RPMI8226 (cell line): ENCODE data around the gene EID2.

Source experiments
- DNase-seq: peaks from one replicate; pipeline ENCODE4 v3.0.0-alpha.2; 2015

The EID2 gene

DNA sequence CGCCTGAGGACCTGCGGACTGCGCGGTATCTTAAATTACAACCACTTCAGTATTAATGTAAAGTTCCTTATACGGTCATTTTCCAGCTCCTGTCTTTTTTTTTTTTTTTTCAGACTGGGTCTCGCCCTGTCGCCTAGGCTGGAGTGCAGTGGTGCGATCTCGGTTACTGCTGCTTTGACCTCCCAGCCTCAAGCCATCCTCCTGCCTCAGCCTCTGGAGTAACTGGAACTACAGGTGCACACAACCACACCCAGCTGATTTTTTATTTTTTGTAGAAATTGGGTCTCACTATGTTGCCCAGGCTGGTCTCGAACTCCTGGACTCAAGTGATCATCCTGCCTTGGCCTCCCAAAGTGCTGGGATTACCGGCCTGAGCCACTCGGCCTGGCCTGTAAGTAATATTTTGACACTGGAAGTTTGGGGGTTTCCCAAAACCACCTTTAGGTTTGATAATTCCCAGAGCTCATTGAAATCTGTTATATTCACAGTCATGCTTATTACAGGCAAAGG lies 6.9 kb downstream of the EID2 start:
- no peak for DNase-seq

DNA sequence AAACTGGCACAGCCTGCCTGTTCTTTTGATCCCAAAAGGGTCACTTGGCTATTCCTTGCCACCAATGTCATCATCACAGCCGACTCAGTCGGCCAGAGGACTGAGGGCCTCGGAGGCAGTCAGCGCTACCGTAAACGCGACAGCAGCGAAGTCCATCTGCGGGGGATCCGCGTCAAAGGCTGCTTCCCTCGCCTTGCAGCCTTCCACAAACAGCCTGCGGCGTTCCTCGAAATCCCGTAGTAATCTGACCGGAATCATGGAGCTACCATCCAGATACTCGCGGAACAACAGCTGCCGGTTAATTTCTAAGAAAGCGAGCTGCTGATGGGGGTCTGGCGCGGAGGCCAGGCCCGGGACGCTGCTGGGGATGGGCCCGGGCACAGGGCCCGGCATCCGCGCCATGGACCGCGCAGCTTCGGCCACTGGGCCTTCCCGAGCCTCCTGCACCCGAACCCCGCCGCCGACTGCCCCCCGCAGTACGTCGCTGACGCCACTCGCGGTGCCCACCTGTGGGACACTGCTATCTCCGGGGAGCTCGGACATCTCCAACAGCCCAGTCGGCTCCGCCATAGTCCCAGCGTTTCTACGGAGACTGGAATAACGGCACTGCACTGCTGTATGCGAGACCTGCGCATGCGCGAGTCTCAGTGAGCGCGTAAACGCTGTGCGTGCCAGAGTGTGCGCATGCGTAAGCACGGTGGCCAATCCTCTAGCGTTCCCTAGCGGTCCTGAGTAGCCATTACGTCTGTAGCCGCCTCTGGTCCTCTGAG lies 7.5 kb downstream of the EID2 start, which contains the start of gene EID2B:
Gene EID2B (minus strand): TSS at position 620 of the 770 bp plus-strand sequence. CDS start 50 bp downstream, at position 570.
- DNase-seq = peak; percentile 94

DNA sequence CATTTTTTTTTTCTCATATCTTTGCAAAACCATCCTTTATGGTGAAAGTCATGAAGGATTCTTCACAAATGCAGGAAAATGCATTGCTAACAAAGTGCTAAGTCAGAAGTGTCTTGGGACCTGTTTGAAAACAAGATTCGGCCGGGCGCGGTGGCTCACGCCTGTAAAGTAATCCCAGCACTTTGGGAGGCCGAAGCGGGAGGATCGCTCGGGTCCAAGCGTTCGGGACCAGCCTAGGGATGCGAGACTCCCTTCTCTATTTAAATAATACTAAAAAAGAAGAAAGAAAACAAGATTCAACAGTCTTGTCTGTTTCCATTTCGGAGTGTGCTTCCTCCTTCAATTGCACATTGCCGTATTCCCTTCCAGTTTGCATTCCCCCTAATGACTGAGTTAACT lies 8.1 kb downstream of the EID2 start:
- no peak for DNase-seq

DNA sequence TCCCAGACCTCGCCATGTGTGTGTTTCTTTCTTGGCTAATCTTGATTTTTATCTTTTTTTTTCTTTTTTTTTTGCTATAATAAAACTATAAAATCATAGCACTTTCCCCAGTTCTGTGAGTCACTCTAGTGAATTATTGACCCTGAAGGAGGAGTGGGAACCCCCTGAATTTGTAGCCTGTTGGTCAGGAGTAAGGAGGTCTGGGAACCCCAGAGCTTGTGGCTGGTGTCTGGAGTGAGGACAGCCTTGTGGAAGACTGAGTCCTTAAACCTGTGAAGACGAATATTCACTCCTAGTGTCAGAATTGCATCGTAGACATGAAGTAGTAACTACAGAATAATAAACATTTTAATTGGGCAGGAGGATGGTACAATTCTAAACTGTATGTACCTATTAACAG lies 14.8 kb downstream of the EID2 start:
- DNase-seq = no peak

DNA sequence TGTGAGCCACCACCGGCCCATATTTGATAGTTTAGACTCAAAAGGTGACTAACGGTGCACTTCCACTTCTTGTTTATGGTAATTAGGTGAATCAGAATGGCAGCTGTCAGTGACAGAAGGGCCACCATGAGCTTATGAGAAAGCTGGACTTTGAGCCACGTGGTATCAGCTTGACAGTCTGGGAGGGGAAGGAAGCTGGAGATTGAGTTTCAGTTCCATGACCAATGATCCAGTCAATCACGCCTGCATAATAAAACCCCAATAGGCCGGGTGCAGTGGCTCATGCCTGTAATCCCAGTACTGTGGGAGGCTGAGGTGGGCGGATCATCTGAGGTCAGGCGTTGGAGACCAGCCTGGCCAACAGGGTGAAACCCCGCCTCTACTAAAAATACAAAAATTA lies 15.5 kb downstream of the EID2 start:
- DNase-seq = no peak

DNA sequence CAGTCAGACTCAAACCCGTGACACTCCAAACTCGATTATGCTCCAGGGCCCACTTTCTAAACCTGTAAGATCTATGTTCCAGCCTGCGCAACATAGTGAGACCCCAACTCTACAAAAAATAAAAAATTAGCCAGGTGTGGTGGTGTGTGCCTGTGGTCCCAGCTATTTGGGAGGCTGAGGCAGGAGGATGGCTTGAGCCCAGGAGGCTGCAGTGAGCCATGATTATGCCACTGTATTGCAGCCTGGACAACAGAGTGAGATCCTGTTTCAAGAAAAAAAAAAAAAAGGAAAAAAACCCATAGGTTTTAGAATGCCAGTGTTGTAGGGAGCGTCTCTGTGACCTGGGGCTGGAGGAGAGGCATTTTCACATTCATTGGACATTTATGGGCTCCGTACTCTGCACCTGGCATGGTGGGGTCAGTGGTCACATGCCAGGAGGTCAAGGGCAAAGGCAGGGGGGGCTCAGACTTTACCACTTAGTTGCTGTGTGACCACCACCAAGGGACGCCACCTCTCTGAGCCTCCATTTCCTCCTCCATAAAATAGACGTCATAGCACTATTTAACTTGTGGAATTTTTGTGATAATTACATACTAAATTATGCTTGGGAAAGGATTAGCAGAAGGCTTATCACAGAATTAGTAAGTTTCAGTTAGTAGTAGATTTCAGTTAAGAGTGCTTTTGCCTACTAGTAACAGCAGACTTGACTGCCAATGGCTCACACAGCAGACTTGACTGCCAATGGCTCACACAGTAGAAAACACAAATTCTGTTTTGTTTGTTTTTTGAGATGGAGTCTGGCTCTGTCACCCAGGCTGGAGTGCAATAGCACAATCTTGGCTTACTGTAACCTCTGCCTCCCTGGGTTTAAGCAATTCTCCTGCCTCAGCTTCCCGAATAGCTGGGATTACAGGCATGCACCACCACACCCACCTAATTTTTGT lies 19.1 kb downstream of the EID2 start:
- DNase-seq = no peak

DNA sequence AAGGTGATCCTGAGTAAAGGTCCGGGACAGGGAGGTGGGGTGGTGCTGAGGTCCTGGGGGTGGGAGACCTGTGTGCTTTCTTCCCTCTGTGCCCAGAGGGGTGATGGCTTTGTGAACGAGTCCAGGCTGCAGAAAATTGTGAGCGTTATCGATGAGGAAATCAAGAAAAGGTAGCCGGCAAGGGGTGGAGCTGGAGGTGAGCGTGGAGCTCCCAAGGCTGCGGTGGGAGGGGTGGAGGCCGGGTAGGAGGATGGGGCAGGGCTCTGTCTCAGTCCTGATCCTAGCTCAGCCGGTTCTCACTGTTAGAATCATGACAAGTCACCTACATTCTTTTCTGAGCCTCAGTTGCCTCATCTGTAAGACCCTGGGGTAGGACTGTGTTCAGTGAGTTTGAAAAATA lies 21.0 kb downstream of the EID2 start:
- DNase-seq = no peak

DNA sequence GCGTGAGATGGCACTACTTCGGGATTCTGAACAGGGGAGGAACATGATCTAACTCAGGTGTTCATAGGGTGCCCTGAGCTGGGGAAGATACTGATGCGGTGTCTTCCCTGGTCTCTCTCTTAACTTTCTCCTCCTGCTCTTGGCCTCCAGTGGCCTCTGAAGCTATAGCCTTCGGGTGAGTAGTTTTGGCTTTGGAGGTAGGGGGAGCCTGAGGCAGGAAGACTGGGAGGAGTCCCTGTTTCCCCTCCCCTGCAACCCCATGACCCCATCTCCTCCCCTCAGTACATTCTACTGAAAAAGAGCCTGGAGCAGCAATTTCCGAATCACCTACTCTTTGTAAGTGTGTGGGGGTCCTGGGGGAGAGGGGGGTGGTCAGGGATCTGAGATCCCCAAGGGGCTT lies 21.5 kb downstream of the EID2 start:
- DNase-seq = no peak

DNA sequence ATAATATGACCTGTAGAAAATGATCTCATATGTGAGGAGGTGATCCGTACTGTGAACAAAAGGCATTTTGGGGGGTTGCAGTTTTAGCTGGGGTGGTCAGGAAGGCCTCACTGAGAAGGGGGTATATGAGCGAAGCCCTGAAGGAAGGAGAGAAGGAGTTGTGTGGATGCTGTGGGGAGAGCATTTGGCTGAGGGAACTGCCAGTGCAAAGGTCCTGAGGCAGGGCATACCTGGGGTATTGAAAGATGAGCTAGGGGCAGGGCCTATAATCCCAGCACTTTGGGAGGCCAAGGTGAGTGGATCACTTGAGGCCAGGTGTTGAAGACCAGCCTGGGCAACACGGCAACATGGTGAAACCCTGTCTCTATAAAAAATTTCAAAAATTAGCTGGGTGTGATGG lies 22.5 kb downstream of the EID2 start:
- DNase-seq = no peak

DNA sequence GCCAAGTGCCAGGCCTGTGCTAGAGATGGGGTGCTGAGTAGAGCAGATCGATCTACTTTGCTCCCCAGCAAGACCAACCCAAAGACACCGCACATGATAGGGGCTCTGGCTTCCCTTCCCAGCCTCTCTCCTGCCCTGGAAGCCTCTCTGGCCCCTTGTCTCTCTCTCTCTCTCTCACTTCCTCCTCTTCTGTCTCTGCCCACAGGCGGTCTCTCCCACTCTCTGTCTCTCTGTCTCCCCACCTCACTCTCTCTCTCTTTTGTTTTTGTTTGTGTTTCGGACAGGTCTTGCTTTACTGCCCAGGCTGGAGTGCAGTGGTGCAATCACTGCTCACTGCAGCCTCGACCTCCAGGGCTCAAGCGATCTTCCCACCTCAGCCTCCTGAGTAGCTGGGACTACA lies 23.7 kb downstream of the EID2 start:
- no peak for DNase-seq

DNA sequence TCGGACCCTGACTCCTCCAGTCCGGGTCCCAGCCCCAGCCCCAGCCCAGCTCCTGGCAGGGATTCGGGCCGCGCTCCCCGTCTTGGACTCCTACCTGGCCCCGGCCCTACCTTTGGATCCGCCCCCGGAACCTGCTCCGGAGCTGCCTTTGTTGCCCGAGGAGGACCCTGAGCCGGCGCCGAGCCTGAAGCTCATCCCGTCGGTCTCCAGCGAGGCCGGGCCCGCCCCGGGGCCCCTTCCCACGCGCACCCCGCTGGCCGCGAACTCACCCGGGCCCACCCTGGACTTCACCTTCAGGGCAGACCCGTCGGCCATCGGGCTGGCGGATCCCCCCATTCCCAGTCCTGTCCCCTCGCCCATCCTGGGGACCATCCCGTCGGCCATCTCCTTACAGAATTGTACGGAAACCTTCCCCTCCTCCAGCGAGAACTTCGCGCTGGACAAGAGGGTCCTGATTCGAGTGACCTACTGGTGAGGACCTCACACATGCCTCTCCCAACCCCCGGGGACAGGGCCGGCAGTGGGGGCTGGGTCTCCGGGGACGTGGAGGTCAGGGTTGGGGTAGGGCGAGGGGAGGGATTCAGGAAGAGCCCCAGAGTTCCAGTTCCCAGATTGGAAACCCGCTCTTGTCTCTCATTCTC lies 24.3 kb downstream of the EID2 start:
- no peak for DNase-seq

DNA sequence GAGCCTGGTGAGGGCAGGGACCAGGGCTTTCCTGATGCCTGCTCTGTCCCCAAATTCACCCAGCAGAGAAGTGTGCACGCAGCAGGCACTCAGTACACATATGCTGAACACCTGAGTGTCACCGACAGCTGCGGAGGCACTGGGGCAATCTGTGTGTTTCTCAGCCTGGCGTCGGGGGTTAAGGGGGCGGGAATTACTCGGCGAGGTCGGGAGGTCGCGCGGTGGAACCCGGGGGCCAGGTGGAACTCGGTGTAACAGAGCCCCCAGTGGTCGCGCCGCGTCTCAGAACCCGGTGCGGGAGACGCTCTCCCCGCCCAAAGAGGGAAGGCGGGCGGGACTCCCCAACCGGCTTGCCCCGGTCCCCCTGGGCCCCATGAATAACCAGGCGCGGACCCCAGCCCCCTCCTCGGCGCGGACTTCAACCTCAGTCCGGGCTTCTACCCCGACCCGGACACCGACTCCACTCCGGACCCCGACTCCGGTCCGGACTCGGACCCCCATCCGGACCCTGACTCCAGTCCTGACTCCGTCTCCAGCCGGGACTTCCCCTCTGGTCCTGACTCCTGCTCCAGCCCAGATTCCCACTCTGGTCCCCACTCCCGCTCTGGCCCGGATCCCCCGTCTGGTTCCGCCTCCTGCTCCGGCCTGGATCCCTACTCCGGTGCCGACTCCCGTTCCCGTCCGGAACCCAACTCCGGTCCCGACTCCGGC lies 25.0 kb downstream of the EID2 start, which contains the start of gene SELENOV:
Gene SELENOV (plus strand): TSS at position 300 of the 711 bp plus-strand sequence. CDS start 74 bp downstream, at position 374.
- DNase-seq = peak; percentile 10

DNA sequence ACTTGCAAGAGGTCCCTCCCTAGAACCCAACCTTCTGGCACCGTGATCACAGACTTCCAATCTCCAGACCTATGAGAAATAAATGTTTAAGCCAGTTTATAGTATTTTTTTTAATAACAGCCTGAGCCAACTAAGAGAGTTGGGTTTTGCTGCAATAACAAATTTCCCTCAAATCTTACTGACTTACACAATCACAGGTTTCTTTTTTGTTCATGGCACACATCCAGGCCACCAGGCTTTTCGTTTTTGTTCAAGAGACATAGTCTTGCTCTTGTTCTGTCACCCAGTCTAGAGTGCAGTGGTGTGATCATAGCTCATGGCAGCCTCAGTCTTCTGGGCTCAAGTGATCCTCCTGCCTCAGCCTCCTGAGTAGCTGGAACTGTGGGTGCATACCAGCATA lies 27.0 kb downstream of the EID2 start:
- DNase-seq = peak; percentile 18

DNA sequence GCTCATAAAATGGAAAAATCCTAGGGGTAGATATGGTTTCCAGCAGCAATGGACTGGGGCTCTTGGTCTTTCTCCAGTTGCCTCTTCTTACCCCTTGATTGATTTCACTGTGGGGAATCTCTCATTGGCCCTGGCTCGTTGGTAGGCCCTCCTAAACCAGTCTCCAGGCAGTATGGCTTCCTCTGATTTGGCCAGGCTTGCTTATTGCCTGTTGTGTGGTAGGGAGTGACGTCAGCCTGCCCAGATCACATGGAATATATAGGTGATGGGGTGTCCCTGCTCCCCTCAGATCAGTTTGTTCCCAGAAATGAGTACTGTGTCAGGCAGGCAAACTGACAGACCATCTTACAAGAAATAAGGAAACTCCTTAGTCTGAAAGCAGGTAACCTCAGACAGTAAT lies 30.7 kb downstream of the EID2 start:
- DNase-seq = no peak

DNA sequence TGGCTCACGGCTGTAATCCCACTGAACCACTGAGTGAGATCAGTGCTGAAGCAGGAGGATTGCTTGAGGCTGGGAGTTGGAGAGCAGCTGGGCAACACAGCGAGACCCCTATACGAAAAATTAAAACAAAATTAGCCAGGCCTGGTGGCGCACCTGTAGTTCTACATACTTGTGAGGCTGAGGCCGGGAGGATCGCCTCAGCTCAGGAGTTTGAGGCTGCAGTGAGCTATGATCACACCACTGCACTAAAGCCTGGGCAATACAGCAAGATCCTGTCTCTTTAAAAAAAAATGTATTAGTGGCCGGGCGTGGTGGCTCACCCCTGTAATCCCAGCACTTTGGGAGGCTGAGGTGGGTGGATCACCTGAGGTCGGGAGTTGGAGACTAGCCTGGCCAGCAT lies 31.3 kb downstream of the EID2 start:
- no peak for DNase-seq

DNA sequence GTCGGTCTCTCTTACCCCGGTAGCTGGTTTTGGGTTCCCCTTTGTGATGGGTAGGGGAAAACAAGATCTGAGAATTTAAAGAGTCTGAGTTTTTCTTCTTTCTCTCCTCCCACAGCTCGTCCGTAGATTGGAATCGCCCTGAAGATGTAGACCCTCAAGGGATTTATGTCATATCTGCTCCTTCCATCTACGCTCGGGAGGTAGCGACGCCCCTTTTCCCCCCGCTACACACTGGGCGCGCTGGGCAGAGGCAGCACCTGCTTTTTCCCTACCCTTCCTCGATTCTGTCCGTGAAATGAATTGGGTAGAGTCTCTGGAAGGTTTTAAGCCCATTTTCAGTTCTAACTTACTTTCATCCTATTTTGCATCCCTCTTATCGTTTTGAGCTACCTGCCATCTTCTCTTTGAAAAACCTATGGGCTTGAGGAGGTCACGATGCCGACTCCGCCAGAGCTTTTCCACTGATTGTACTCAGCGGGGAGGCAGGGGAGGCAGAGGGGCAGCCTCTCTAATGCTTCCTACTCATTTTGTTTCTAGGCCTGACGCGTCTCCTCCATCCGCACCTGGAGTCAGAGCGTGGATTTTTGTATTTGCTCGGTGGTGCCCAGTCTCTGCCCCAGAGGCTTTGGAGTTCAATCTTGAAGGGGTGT lies 32.1 kb downstream of the EID2 start:
- DNase-seq = no peak

DNA sequence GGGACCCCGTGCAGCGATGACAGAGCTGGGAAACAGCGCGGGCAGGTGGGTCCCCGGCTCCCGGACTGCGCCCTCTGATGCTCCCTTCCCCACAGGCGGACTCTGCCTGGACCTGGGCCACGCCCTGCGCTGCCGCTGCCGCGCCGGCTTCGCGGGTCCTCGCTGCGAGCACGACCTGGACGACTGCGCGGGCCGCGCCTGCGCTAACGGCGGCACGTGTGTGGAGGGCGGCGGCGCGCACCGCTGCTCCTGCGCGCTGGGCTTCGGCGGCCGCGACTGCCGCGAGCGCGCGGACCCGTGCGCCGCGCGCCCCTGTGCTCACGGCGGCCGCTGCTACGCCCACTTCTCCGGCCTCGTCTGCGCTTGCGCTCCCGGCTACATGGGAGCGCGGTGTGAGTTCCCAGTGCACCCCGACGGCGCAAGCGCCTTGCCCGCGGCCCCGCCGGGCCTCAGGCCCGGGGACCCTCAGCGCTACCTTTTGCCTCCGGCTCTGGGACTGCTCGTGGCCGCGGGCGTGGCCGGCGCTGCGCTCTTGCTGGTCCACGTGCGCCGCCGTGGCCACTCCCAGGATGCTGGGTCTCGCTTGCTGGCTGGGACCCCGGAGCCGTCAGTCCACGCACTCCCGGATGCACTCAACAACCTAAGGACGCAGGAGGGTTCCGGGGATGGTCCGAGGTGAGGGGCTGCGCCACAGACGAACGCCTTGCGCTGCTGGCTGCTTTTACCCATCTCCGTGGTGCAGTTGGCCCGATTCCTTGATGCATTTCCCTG lies 32.8 kb downstream of the EID2 start:
- peak; percentile 59 for DNase-seq

DNA sequence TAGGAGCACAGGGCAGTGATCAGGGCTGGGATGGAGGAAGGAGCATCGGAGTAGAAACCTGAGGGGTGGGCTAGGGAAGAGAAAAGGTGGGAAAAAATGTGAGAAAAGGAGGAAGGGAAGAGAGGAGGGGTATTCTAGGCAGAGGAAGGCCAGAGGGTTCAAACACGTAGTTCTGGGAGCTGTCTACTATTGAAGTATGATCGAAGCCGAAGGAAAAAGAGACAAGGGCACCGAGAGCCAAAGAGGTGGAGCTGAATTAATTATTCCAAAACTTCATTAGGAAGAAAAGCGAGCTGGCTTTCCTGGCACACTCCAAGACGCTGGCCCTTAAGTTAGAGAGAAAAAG lies 33.4 kb downstream of the EID2 start:
- no peak for DNase-seq

DNA sequence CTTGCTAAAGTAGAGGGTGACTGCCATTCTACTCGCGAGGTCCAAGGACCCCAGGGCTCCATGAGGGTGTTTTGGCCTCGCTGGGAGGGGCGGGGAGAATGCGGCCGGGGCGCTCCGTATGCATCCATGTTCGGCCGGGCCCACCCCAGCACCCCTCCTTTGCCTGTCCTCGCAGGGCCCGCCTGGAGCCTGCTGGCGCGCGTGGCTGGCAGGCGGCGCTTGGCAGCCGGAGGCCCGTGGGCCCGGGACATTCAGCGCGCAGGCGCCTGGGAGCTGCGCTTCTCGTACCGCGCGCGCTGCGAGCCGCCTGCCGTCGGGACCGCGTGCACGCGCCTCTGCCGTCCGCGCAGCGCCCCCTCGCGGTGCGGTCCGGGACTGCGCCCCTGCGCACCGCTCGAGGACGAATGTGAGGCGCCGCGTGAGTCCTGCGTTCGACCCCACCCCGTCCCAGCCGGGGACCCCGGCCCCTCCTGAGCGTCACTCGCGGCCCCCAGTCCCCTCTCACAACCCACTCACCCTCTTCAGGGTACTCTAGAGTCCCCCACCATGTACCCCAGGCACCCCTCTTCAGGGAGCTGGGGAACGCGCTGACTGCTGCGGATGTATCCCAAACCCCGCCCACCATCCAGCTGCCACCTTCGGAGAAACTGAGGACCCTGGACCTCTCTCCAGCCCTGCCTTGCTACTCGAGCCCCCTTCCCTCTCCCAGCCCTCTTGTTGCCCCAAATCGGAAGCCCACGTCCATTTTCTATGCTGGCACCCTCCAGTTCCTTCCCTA lies 37.1 kb downstream of the EID2 start:
- DNase-seq = peak; percentile 85

DNA sequence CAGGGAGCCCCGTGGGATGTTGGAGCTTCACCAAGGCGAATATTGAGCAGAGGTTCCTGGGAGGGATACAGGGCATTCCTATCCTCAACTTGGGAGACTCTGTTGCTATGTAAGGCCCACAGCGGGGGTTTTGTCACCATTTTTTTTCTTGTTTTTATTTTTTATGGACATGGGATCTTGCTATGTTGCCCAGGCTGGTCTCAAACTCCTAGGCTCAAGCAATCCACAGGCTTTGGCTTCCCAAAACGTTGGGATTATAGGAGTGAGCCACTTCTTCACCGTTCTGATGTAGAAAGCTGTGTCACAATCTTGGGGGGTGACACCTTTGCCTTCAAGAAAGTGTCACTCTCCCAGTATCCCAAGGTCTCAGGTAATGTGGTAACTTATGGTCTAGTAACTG lies 38.6 kb downstream of the EID2 start:
- no peak for DNase-seq
